Measurements from ENCODE around the gene EIF2AK2.

- TF ChIP-seq EZH2phosphoT487 (IDR thresholded peaks at IDR 0.05; ENCODE audit: insufficient read depth, low read depth) (no peak), EZH2 (IDR thresholded peaks at IDR 0.05; ENCODE audit: insufficient read depth, poor library complexity, severe bottlenecking) (no peak)
Observed at GRCh38 chr2:37198681-37199065, 41.9 kb upstream of the EIF2AK2 start.

All from GM23248 (cell line).